RPMI7951 (cell line): ENCODE data around the gene IPO11. TPM values are rescaled to one million over a fixed set of nuclear protein-coding genes. Genes with fewer than 3 reads are reported as not detected.
"Not testable (repeated sequence)": the region's sequence is repeated elsewhere in the genome, so short reads cannot be mapped to it uniquely, and the experiment has no call there.

Experiments used
- DNase-seq: peaks from one replicate; pipeline ENCODE4 v3.0.0-alpha.2; 2012; ENCODE audit warnings: low read depth
- total RNA-seq: library from RNA; depleted of rRNA; stranded (reverse); fragments of >200 nt; shearing (Covaris generic); gene quantifications from 2 replicates; pipeline ENCODE4 v1.2.3, GENCODE V29; 2014

IPO11 gene
- total RNA-seq, 1 experiment from 2014 or later: 22.9 TPM

DNA sequence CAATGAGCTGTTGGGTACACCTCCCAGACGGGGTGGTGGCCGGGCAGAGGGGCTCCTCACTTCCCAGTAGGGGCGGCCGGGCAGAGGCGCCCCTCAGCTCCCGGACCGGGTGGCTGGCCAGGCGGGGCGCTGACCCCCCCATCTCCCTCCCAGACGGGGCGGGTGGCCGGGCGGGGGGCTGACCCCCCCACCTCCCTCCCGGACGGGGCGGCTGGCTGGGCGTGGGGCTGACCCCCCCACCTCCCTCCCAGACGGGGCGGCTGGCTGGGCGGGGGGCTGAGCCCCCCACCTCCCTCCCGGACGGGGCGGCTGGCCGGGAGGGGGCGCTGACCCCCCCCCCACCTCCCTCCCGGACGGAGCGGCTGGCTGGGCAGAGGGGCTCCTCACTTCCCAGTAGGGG is 100.5 kb downstream of the IPO11 start:
- DNase-seq: not testable (repeated sequence)

GRCh38 chr5:62514510-62515119 is 102.1 kb downstream of the IPO11 start:
- DNase-seq: no peak

GRCh38 chr5:62520812-62521211 is 108.2 kb downstream of the IPO11 start:
- DNase-seq: not testable (repeated sequence)

- no peak for DNase-seq
These were observed 108.8 kb downstream of the IPO11 start for GRCh38 chr5:62521319-62521718.

DNA sequence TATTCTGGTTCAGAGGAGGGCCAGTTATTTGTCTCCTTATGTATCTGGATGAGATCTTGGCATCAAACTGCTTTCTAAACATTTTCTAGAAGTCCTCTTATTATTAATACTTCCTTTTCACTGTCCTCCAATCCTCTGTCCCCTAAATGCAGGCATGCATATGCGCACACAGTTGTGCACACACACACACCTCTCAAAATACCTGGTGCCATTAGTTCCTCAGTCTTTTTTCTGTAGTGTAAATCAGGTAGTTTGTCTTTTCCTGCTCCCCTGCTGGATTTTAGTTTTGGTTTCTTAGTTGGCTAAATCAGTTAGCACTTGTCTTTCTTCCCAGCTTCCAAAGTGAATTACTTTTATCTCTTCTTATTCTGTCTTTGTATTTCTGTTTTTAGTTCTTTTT is 110.2 kb downstream of the IPO11 start:
- DNase-seq: no peak

DNA sequence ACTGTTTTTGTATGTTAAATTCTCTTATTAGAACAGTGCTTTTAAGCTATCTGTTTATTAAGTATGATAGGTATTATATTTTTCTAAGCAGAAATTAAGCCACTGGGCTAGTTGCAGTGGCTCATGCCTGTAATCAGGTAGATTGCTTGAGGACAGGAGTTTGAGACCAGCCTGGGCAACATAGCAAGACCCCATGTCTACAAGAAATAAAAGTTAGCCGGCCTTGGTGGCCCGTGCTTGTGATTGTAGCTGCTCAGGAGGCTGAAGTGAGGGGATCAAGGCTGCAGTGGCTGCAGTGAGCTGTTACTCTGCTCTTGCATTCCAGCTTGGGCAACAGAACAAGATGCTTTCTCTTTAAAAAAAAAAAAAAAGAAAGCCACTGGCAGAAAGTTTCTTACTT is 121.0 kb downstream of the IPO11 start:
- no peak for DNase-seq

GRCh38 chr5:62534461-62535236 is 122.1 kb downstream of the IPO11 start:
- DNase-seq: no peak

GRCh38 chr5:62536232-62536631 is 123.7 kb downstream of the IPO11 start:
- DNase-seq: no peak

DNA sequence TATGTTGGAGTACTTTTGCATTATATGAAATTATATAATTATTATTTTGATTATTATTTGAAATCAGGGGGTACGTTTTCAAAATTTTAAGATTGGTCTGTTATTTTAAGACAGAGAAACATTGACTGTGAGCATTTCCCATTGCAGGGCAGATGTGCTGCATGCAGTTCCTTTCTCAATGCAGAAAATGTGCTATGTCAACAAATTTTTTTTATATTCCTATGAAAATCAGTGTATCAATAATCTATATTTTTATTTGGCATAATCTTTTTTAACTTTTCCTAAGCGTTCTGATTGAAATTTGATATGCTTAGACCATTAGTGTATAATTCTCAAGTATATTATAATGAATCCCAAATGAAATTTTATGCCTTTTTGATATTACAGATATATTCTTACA is 124.2 kb downstream of the IPO11 start:
- DNase-seq: no peak

- peak; percentile 47 for DNase-seq
These were observed 125.7 kb downstream of the IPO11 start for GRCh38 chr5:62538017-62538942.

GRCh38 chr5:62542720-62543119 is 130.2 kb downstream of the IPO11 start:
- DNase-seq: no peak

- DNase-seq: no peak
These were observed 135.5 kb downstream of the IPO11 start for GRCh38 chr5:62547945-62548630.

- DNase-seq: no peak
These were observed 137.5 kb downstream of the IPO11 start for GRCh38 chr5:62550103-62550502.

GRCh38 chr5:62555930-62556329 is 143.4 kb downstream of the IPO11 start:
- DNase-seq: no peak

DNA sequence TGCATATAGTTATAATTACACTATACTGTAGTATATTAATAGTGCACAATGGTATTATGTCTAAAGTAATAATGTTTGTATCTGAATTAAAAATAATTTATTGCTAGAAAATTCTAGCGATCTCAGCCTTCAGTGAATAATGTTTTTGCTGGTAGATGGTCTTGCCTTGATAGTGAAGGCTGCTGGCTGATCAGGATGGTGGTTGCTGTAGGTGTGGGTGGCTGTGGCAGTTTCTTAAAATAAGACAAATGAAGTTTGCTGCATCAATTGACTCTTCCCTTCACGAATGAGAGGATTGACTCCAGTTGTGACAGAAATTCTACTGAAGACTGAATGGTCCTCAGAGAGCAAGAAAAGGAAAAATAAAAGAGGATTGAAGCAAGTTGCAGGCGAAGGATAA is 146.4 kb downstream of the IPO11 start:
- DNase-seq: no peak

GRCh38 chr5:62560786-62561185 is 148.2 kb downstream of the IPO11 start:
- no peak for DNase-seq

DNA sequence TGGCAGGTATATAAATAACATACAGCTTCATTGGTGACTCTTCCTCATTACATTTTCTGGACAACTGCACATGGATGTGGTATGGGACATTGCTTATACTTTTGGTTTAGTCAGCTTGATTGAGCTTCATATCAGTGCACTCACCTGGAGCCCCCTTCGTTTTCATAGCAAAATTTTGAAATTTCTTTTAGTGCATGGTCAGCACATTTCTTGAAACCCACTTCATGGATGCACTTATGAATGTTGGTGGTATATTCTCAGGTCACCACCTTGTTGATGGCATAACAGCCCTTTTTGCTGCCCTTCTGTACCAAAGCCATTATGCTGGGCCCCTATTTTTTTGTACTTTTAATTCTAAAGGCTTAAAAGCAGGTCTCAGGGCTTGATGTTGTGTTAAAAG is 149.3 kb downstream of the IPO11 start:
- DNase-seq: no peak

DNA sequence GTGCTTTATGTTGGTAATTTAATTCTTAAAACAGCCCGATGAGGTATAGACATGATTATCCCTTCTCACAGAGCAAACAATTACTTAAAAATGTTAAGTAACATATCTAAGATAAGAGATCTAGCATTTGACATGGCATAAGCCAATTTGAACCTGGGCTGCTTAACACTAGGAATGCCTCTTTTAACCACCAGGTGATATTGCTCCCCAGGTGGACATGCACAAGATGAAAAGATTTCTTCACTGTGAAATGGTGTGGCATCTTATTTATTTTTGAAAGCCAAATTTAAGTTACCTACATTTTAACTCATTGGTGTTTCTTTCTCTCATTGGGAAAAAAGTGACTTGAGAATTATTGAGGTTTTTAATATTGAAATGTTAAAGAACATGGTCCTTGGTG is 150.3 kb downstream of the IPO11 start:
- DNase-seq: no peak

DNA sequence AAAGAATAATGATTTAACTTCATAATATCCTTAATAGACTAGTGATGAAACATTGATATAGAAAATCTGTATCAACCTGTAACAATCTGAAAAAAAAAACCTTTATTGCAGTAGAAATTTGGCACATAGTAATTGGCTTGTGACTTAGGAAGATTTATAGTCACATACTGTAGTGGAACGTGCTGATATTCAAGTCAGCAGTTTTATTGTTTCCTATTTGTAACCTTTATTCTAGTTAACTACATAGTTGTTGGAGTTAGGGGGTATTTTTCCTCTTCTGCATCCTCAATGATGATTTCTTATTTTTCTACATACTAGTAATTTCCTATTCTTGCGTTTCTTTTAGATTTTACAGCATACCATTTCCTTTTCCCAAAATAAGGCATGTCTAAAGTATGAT is 151.5 kb downstream of the IPO11 start:
- DNase-seq: no peak

DNA sequence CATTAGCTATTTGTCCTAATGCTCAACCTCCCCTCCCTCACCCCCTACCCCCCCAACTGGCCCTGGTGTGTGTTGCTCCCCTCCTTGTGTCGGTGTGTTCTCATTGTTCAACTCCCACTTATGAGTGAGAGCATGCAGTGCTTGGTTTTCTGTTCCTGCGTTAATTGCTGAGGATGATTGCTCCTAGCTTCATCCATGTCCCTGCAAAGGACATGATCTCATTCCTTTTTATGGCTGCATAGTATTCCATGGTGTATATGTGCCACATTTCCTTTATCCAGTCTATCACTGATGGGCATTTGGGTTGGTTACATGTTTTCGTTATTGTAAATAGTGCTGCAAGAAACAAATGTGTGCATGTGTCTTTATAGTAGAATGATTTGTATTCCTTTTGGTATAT is 153.2 kb downstream of the IPO11 start:
- DNase-seq: not testable (repeated sequence)

DNA sequence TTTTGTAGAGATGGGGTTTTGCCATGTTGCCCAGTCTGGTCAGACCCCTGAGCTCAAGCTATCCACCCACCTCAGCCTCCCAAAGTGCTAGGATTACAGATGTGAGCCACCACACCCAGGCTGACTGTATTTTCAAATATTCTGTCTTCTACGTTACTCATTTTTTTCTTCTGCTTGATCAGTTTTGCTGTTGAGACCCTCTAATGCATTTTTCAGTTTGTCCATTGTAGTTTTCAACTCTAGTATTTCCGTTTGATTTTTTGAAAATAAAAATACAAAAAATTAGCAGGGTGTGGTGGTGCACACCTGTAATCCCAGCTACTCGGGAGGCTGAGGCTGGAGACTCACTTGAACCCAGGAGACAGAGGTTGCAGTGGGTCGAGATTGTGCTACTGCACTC is 155.6 kb downstream of the IPO11 start:
- no peak for DNase-seq
